ENCODE data around the gene PDZK1.
A peak's percentile ranks its signal among the peaks of the same experiment; 100 is the strongest.
"Not testable (repeated sequence)": the region's sequence is repeated elsewhere in the genome, so short reads cannot be mapped to it uniquely, and the experiment has no call there.

The PDZK1 gene

DNA sequence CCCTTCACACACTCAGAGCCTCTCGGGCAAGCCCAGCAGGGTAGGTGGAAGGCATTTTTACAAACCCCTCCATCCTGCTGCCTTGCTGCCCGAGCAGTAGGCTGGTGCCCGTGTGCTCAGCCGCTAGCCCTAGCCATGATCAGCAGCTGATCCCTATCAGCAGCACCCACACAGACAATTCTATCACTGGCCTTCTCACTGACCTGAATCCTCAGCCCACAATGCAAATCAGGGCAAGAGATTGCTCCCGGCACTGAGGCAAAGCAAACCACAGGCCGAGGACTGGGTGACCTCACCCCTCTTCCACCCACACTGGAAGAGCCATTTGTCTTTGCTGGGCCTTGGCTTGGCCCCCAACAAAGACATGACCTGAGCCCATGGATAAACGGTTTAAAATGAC lies 895 bp upstream of the PDZK1 start:
- no peak for DNase-seq

DNA sequence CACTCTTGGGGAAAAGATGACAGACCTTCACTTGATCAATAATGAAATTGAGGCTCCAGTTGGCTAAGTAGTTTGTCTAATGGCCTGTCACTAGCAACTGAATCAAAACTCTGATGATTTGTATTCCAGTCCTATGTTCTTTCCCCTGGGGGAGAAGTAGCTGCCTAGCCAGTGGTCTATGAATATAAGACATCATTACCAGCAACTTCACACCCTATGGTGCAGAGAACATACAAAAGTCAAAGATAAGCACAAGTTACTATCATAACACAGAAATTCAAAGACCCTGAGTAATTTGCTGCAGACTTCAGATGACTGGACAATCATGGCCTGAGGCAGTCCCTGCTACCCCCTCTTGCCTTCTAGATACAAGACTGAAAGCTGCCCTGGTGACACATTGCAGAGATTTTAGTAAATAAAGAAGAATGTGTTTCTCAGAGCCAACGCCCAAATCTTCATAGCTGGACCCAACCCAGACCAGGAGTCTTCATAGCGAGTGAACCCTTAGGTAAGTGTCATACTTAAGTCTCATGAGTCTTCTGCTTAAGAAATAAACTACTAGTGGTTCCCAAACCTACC lies 993 bp downstream of the PDZK1 start:
- no peak for DNase-seq

DNA sequence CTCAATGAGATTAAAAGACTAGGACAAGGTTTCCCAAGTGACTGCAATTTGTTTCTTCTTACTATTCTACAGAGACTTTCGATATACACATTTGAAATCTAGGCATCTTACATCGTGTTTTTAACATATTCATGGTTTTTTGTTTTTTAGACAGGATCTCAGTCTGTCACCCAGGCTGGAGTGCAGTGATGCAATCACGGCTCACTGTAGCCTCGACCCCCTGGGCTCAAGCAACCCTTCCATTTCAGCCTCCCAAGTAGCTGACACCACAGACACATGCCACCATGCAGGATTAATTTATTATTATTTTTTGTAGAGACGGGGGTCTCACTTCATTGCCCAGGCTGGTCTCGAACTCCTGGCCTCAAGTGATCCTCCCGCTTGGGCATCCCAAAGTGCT lies 1.5 kb downstream of the PDZK1 start:
- DNase-seq = no peak

DNA sequence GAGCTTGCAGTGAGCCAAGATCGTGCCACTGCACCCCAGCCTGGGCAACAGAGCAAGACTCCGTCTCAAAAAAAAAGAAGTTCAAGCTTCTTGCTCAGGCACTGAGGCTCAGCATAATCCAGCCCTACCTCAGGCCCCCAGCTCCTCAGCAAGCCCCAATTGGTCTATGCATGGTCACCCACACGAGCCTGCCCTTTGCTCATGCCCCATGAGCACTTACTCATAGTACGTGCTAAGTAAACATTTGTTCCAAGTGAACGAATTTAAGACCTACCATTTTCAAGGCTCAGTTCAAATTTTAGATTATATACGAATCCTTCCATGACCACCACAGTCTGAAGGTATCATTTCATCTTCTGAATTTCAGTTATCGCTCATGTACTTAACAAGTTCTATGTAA lies 4.3 kb downstream of the PDZK1 start:
- no peak for DNase-seq

DNA sequence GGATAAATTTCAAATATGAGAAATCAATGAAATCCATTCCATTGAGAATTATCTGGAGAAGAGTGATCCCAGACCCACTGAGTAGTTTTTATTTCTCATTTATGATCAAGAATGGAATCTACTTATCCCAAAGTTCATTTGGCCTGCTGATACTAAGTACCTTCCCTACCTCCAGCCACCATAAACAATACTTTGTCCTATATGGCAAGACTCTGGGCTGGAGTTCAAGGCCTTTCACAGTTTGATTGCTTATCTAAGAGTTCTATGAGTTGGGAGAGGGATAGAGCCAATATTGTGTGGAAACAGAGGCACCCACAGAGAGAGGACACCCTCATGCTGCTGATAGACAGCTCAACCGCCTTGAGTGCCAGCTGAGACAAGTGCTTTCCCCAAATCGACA lies 5.1 kb downstream of the PDZK1 start:
- no peak for DNase-seq

DNA sequence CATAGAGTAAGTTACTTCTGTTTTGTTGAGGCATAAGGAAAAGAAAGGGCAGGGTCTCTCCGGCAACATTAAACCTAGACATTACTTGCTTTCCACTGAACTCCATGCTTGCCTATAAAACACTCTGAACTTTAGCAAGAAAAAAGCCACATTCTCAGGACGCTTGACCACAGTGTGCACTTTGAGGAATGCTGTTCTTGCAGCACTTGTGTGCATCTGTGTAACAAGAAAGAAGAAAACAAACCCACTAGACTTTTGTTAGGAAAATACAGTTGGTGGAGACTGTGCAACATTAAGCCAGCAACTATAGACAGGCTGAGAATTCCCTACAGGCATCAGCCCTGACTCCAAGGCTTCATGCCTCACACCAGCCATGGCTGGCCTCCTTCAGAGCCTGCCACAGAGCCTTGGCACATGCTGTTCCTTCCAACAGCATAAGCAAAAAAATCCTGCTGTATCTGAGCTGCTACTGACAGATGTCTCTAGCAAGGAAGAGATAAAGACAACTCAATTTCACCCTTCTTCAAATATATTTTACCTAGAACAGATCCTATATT lies 5.8 kb downstream of the PDZK1 start:
- no peak for DNase-seq

DNA sequence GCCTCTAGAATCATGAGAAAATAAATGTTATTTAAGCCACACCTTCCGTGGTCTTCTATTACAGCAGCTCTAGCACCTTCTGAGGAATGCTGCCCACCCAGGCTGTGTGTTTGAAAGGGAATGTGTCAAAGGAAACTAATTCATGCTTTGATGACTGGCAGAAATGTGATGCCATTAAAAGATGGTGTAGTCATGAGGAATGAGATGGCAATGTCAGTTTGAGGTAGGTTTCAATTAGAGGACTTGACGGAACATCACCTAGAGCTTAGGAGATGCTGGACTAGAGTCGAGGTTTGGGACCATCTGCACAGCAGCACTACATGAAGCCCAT lies 10.6 kb downstream of the PDZK1 start:
- DNase-seq = no peak

DNA sequence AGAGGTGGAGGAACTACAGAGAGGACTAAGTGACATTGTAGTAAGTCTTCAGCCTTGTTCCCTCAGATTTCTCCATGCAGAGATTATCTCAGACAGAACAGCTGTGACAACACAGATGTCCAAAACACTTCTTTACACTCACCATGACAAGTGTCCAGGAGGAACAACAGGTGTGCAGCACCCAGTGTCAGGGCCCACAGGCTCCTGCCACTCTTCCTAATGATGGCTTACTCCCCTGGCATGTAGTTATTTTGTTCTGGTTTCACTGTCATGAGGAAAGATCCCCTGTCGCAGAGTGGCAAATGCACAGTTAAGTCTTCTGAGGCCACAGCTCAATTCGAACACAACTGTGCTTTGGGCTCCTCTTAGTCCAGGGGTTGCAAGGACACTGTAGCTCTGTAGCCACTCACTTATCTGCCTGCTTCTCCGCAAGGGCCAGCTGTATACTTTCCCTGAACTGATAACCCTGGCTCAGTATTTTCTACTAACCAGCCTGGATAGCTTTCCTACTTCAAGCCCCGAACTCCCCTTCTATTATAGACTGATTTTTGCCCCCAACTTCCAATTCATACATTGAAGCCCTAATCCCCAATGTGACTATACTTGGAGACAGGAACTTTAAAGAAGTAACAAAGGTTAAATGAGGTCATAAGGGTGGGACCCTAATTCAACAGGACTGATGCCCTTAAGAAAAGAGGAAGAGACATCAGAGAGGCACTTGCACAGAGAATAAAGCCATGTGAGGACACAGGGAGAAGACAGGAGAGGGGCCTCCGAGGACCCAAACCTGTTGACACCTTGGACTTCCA lies 11.1 kb downstream of the PDZK1 start:
- DNase-seq = peak; percentile 19 to 49 (median 44)

DNA sequence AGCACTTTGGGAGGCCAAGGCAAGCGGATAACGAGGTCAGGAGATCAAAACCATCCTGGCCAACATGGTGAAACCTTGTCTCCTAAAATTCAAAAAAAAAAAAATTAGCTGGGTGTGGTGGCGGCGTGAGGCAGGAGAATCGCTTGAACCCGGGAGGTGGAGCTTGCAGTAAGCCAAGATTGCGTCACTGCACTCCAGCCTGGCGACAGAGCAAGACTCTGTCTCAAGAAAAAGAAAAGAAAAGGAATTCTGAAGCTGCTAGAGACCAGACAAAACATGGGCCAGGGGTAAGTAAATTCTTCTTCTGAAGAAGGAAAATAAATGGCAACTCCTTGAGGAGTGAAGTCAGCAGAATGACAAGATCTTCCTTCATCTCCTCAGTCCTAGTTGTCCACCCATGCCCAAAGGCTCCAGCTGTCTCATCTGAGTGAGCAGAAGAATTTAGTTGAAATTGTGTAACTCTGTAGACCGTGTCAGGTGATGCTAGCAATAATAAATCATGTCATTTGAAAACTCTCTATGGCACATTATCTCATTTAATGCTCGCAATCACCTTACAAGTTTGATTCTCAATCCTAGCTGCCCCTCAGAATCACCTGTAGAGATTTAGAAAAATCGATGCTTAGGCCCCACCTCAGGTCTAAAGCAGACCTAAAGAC lies 14.3 kb downstream of the PDZK1 start:
- DNase-seq = no peak

DNA sequence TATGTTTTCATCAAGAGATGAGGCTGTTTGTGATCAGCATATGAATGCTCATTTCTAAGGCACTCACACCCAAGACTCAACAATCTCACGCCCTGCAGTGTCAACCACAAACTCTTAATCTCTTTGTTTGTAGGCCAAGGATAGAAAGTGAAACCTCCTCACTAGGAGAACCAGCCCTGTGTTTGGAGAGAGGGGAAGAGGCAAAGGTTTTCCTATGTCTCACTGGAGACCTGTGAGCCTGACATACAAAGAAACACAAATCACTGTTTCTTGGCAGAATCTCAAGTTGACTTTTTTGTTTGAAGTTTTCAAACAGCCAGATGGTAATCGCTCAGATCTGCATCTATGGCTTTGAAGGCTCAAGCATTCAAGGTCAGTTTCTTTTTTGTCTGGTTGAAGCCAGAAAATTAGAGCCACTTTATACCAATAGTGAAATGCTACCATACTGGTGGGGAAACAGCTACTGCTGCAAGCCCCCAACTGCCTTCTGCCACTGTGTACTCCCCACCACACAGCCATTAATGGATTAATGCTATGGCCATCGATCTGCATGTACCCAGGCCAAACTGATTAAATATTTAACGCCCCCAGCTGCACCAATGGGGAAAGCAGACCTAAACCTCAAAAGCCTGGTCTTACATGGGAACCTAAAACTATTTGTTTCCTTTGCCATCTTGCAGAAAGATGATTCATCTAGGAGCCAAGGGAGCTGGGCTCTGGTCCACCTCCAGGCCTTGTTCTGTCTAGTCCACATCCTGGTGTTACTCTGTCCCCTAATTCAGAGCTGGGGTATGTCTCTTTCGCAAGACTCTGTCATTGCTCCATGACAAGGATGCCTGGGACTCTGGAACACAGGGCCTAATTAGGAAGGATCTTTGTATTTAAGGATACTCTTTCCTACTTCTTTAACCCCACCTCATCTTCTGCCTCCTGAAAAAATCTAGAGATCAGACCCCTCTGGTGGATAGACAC lies 16.3 kb downstream of the PDZK1 start:
- DNase-seq = peak; percentile 10 to 35 (median 14)

DNA sequence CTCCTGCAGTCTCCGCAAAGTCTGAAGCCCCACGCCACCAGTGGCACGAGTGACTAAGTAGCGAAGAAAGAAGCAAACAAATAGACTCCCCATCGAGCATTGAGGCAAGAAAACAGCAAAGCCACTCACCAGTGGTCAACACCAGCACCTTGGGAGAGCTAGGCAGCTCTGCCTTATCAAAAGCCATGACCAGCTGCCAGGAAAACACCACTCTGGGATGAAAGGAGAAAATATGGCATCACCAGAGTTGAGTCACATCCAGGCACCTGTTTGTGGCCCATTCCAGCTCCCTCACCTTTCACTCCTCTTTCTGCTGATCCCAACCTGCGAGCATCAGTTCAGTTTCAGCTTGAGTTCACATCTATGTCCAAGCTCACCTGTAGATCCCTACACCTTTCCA lies 17.2 kb downstream of the PDZK1 start:
- DNase-seq = no peak

DNA sequence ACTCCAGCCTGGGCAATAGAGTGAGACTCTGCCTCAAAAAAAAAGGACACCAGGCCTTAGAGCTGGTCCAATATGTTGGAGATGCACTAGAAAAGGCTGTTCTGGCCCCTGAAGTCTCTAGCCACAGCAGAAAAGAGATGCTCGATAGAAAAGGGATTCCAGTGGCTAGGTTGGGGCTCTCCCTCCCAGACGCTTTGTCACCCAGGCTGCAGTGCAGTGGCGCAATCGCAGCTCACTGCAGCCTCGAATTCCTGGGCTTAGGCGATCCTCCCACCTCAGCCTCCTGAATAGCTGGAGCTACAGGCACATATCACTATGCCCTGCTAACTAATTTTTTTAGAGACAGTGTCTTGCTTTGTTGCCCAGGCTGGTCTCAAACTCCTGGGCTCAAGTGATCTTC lies 18.2 kb downstream of the PDZK1 start:
- DNase-seq = no peak

DNA sequence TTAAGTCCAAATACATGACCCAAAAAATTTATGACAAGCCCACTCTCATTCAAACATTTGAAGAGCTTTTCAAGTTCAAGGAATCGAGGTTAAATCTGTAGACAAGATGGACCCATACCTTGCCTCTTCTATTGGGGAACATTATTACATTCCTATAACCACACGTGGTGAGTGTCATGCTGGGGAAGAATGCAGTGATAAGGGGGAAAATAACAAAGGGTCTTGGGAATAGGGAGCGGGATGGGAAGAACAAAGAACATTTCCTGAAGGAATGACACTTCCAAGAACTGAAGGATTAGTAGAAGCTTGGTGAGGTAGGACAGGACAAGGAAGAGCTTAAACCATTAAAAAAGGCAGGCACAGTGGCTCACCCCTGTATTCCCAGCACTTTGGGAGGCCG lies 18.8 kb downstream of the PDZK1 start:
- DNase-seq = no peak

DNA sequence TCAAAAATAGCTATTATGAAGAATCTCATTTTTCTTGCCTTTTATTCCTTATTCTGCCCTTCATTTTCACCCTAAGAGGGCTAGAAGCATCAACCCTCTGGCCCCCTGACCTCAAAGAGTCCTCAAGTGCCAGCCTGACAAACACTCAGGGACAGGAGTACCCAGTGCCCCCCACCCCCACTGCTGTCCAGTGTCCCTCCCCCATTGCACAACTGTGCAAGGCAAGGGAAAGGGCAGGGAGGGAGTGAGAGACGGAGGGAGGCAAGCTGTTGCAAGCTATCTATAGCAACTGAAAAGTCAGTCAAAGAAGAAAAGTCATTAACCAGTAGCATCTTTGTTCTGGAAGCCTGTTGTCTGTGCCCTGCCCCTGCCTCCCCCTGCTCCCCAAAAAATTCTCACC lies 21.1 kb downstream of the PDZK1 start:
- not testable (repeated sequence) for DNase-seq

DNA sequence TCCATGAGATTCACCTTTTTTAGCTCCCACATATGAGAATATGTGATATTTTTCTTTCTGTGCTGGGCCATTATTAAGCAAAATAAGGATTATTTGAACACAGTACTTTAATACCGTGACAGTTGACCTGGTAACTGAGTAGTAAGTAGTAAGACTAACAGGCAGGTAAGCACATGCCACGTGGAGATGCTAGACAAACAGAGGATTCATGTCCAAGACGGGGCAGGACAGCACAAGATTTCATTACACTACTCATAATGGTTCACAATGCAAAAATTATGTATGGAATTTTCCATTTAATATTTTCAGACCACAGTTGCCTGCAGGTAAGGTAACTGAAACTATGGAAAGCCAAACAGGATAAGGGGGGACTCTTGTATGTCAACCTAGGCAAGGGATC lies 22.3 kb downstream of the PDZK1 start:
- DNase-seq = not testable (repeated sequence)

DNA sequence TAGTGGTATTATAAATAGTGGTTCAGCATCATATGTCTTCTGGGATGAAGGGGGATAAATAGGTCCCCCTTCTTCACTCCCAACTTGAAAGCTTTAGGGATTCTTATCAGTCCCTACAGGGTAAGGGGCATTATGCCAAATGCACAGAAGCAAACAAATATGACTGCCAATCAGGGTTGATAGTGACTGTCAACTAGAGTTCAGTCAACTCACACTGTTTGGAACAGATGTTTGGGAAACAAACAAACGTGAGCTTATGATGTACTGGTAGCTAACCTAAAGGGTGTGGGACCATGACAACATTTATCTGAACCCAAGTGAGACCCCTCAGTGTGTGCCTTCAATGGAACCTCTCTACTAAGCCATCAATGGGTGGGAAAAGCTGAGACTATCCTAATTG lies 34.0 kb downstream of the PDZK1 start:
- not testable (repeated sequence) for DNase-seq

DNA sequence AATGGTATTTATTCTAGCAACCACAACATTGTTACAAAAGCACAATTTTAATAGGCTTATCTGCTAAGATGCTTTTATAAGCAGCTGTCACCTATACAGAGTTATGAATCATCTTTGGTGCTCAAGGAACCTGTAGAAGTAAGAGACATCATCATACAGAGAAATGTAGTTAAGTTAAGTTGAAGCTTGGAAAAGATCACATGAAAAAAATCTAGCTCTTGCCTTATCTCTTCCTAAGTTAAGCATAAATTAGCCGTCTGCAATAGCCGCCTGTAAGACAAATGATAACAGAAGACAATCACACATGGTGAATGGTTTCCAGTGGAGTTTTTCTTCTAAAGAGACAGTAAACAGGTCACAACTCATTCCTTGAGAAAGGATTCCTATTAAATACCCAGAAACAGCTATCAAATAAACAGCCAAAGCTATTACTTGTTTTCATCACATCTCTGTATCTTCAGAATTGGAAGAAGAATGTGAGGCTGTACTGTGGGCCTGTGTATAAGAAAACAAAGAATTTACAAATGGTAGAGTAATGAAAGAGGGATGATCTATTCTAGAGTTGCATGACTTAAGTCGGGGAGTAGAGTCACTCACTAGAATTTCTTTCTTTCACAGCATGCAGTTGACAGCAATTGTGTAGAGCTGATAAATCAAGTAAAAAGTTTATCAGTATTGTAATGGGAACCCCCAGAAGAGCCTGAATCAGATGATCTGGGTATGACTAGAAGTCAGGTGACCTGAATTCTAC lies 36.0 kb downstream of the PDZK1 start:
- DNase-seq = not testable (repeated sequence)

DNA sequence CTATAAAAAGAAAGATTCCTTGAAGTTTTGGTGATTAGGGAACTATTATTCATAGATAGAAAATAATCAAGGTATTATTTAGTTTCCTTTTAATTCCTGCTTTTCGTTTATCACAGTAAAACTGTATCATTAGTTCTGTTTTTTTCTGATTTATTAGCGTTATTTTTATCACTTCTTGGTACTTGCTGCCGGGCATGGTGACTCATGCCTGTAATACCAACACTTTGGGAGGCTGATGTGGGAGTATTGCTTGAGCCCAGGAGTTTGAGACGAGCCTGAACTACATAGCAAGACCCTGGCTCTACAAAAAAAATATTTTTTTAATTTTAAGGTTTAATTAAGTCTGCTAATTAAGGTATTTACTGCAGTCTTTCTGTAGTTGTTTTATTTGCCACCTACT lies 42.2 kb downstream of the PDZK1 start:
- not testable (repeated sequence) for DNase-seq

DNA sequence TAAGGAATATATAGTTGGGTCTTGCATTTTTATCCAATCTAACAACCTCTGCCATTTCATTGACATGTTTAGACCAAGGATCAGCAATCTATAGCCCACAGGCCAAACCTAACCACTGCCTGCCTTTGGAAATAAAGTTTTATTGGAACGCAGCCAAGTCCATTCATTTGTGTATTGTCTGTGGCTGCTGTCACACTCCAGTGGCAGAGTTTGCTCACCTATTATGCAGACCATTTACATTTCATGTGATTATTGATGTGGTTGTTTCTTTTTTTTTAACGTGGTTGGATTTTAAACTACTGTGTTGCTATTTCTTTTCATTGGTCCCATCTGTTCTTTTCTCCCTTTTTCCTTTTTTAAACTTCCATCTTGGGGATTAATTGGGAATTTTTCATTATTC lies 44.7 kb downstream of the PDZK1 start:
- DNase-seq = not testable (repeated sequence)

DNA sequence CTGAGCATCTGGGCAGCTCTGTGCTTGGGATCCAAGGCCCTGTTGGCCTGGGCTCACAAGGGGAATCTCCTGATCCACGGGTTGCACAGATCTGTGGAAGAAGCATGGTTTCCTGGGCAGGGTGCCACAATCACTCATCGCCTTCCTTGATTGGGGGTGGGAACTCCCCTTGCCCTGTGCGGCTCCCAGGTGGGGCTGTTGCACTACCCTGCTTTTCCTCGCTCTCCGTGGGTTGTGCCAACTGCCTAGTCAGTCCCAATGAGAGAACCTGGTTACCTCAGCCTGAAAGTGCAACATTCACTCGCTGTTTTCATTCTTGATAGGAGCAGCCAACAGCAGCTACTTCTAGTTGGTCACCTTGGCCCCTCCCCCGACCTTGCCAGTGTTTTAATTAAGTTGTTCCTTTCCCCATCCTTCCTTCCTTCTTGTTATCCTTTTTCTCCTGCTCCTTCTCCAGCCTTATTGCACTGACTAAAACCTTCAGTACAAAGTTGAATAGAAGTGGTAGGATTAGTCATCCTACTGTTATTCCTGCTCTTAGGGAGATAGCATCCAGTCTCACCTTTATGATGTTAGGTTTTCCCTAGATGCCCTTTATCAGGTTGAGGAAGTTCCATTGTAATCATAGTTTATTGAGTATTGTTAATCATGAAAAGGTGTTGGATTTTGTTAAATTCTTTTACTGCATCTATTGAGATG lies 50.8 kb downstream of the PDZK1 start:
- not testable (repeated sequence) for DNase-seq

DNA sequence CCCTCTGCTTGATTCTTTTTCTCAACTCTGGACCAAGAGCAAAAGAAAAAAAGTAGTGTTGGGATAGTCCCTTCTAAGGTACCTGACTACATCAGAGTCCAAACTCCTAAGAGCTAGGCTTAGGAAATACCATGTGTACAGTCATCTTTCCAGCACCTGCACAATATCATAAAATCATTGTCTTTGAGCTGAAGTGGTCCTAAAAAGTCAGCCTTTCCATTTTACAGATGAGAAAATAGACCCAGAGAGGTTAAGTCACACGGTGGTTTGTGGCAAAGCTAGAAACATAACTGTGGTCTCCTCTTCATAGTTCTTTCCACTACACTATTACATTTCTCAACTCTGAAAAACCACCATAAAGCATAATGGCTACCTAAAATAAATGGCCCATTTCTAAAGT lies 63.2 kb downstream of the PDZK1 start:
- not testable (repeated sequence) for DNase-seq
